OCI-LY1 (cell line): ENCODE data around the gene TKTL1.

ENCODE experiments used
- H2AFZ ChIP-seq: fragments of 200-600 bp; sonication (generic), shearing (Covaris generic); 2 replicates; pipeline ENCODE4 v1.6.0; 2014; ENCODE audit warnings: antibody characterized with exemption, mild to moderate bottlenecking, low read length
- H3F3A ChIP-seq: fragments of 200-600 bp; sonication (generic), shearing (Covaris generic); 2 replicates; pipeline ENCODE4 v1.6.0; 2014; ENCODE audit warnings: mild to moderate bottlenecking, antibody characterized with exemption, low read length, moderate library complexity; ENCODE audit not compliant: insufficient read depth
- H3K27ac ChIP-seq: fragments of 200-600 bp; sonication (generic); 2 replicates; pipeline ENCODE4 v1.5.1; 2014; ENCODE audit warnings: low read length, mixed run types, mild to moderate bottlenecking, low read depth; ENCODE audit not compliant: poor library complexity, severe bottlenecking
- H3K27me3 ChIP-seq: fragments of 200-600 bp; sonication (generic); 2 replicates; pipeline ENCODE4 v1.6.0; 2014; ENCODE audit warnings: antibody characterized with exemption, mild to moderate bottlenecking, low read length, moderate library complexity; ENCODE audit not compliant: insufficient read depth
- H3K36me3 ChIP-seq: fragments of 200-600 bp; sonication (generic); 2 replicates; pipeline ENCODE4 v1.6.1; 2014; ENCODE audit warnings: mild to moderate bottlenecking, antibody characterized with exemption, low read length, moderate library complexity, mixed read lengths; ENCODE audit not compliant: insufficient read depth
- H3K4me1 ChIP-seq: fragments of 200-600 bp; sonication (generic); 2 replicates; pipeline ENCODE4 v1.5.1; 2014; ENCODE audit warnings: mild to moderate bottlenecking, low read length, moderate library complexity; ENCODE audit not compliant: insufficient read depth, severe bottlenecking
- H3K4me2 ChIP-seq: fragments of 200-600 bp; sonication (generic), shearing (Covaris generic); 2 replicates; pipeline ENCODE4 v1.6.1; 2014; ENCODE audit warnings: low read length
- H3K4me3 ChIP-seq: fragments of 200-600 bp; sonication (generic); 2 replicates; pipeline ENCODE4 v1.5.1; 2014; ENCODE audit warnings: low read length, low read depth, mild to moderate bottlenecking, mixed read lengths; ENCODE audit not compliant: poor library complexity, severe bottlenecking
- H3K79me2 ChIP-seq: fragments of 200-600 bp; shearing (Covaris generic); 2 replicates; pipeline ENCODE4 v1.6.1; 2016; ENCODE audit warnings: mixed run types, low read length, mixed read lengths; ENCODE audit not compliant: insufficient read depth
- H3K9ac ChIP-seq: fragments of 200-600 bp; sonication (generic), shearing (Covaris generic); 2 replicates; pipeline ENCODE4 v1.6.1; 2014; ENCODE audit warnings: mild to moderate bottlenecking, low read length, mixed read lengths
- H3K9me2 ChIP-seq: fragments of 200-600 bp; sonication (generic), shearing (Covaris generic); 2 replicates; pipeline ENCODE4 v1.6.1; 2014; ENCODE audit warnings: low read depth, mild to moderate bottlenecking, low read length, mixed read lengths
- H3K9me3 ChIP-seq: fragments of 200-600 bp; shearing (Covaris generic); 2 replicates; pipeline ENCODE4 v1.6.1; 2014; ENCODE audit warnings: low read length, mixed read lengths
- H4K20me1 ChIP-seq: fragments of 200-600 bp; sonication (generic), shearing (Covaris generic); 2 replicates; pipeline ENCODE4 v1.6.0; 2016; ENCODE audit warnings: mild to moderate bottlenecking, low read length; ENCODE audit not compliant: insufficient read depth
- CTCF ChIP-seq: fragments of 200-600 bp; sonication (generic), shearing (Covaris generic); IDR thresholded peaks from 2 replicates; pipeline ENCODE4 v1.5.1; 2017; ENCODE audit warnings: mild to moderate bottlenecking, antibody characterized with exemption, low read length, moderate library complexity, mixed read lengths
- EZH2 ChIP-seq: fragments of 200-600 bp; sonication (generic), shearing (Covaris generic); IDR thresholded peaks from 2 replicates; pipeline ENCODE4 v1.8.0; 2017; ENCODE audit warnings: borderline replicate concordance, mixed run types, mild to moderate bottlenecking, antibody characterized with exemption, low read length, moderate library complexity, mixed read lengths

TKTL1 gene

GRCh38 chrX:154367474-154368308 is 72.1 kb downstream of the TKTL1 start:
- H3K79me2 ChIP-seq, result no peaks in the 10 kb centered on the region
- no peak overlapping the region for H3K4me3 ChIP-seq
- H3K27me3 ChIP-seq, result no peaks in the 10 kb centered on the region
- H3K4me2 ChIP-seq, result no peak overlapping the region
- H3K36me3 ChIP-seq, result peaks cover 2% of the 10 kb centered on the region
- H4K20me1 ChIP-seq, result no peaks in the 10 kb centered on the region
- H3F3A ChIP-seq, result no peaks in the 10 kb centered on the region
- H3K9me2 ChIP-seq, result no peaks in the 10 kb centered on the region
- H2AFZ ChIP-seq, result no peak overlapping the region
- no peak overlapping the region for H3K9ac ChIP-seq
- no peak overlapping the region for H3K27ac ChIP-seq
- TF ChIP-seq EZH2 (no peak), CTCF (no peak)
- H3K4me1 ChIP-seq, result peaks cover 31% of the 10 kb centered on the region
- no peaks in the 10 kb centered on the region for H3K9me3 ChIP-seq

GRCh38 chrX:154368630-154369448 is 73.2 kb downstream of the TKTL1 start:
- H3K4me3 ChIP-seq, result peak overlapping the region; percentile 92
- H3K79me2 ChIP-seq, result no peaks in the 10 kb centered on the region
- H4K20me1 ChIP-seq, result no peaks in the 10 kb centered on the region
- H3K27me3 ChIP-seq, result no peaks in the 10 kb centered on the region
- no peak overlapping the region for H2AFZ ChIP-seq
- H3K27ac ChIP-seq, result peak overlapping the region; percentile 37
- H3K4me2 ChIP-seq, result peak overlapping the region; percentile 95
- H3K9me3 ChIP-seq, result no peaks in the 10 kb centered on the region
- H3K9ac ChIP-seq, result peak overlapping the region; percentile 35; the same call in 1 of the 2 replicates
- peaks cover 42% of the 10 kb centered on the region for H3K4me1 ChIP-seq
- H3K9me2 ChIP-seq, result no peaks in the 10 kb centered on the region
- no peaks in the 10 kb centered on the region; the same call in 1 of the 2 replicates for H3K36me3 ChIP-seq
- H3F3A ChIP-seq, result no peaks in the 10 kb centered on the region
- TF ChIP-seq CTCF (no peak), EZH2 (no peak)

GRCh38 chrX:154369449-154370299 is 74.1 kb downstream of the TKTL1 start:
- no peak for TF ChIP-seq CTCF
- no peak for TF ChIP-seq EZH2
- H2AFZ ChIP-seq, result no peak overlapping the region
- H3K27ac ChIP-seq, result peak overlapping the region; percentile 71
- no peaks in the 10 kb centered on the region for H3K27me3 ChIP-seq
- H3K79me2 ChIP-seq, result no peaks in the 10 kb centered on the region
- H3K4me2 ChIP-seq, result peak overlapping the region; percentile 95
- no peaks in the 10 kb centered on the region for H3K9me2 ChIP-seq
- H3K9me3 ChIP-seq, result no peaks in the 10 kb centered on the region
- H3K9ac ChIP-seq, result peak overlapping the region; percentile 81
- no peaks in the 10 kb centered on the region for H3K36me3 ChIP-seq
- no peaks in the 10 kb centered on the region for H3F3A ChIP-seq
- H3K4me1 ChIP-seq, result peaks cover 48% of the 10 kb centered on the region
- peak overlapping the region; percentile 92 for H3K4me3 ChIP-seq
- H4K20me1 ChIP-seq, result no peaks in the 10 kb centered on the region
